Endothelial cell of umbilical vein (primary cell): ENCODE measurements around the gene BMP8A. TPM values are rescaled to one million over a fixed set of nuclear protein-coding genes. Genes with fewer than 3 reads are reported as not detected.
A peak's percentile ranks its signal among the peaks of the same experiment; 100 is the strongest.
"Not testable (repeated sequence)": the region's sequence is repeated elsewhere in the genome, so short reads cannot be mapped to it uniquely, and the experiment has no call there.

ENCODE experiments used
- BruUV-seq: library from RNA; stranded (reverse); fragments of 400-500 nt; replicated peaks from 2 replicates; lab custom pipeline; 2021; lab: Mats Ljungman, UMichigan
- CTCF ChIA-PET: fragments of 300-600, 350-600 bp; sonication (Branson Sonifier 250); formaldehyde crosslinking; loops from one replicate; lab custom pipeline; 2021; ENCODE audit warnings: antibody characterized with exemption, inconsistent platforms; lab: Charles Lee
- POLR2A ChIA-PET: fragments of 300-600, 350-600 bp; sonication (Branson Sonifier 250); formaldehyde crosslinking; loops from one replicate; lab custom pipeline; 2021; ENCODE audit warnings: antibody characterized with exemption, inconsistent platforms; lab: Charles Lee
- DNase-seq: peaks from one replicate; pipeline ENCODE4 v3.0.0-alpha.2; 2011; ENCODE audit warnings: low read depth, low spot score
- FAIRE-seq: peaks from 2 replicates; lab custom pipeline; 2011; peaks lifted over from hg19 to GRCh38; lab: Jason Lieb, UNC
- H2AFZ ChIP-seq: 2 replicates; pipeline ENCODE4 v1.6.0; 2012; ENCODE audit warnings: low read depth, low read length, control low read depth, inconsistent platforms
- H3K27ac ChIP-seq: 2 replicates; pipeline ENCODE4 v1.5.1; 2011; ENCODE audit warnings: low read depth, mild to moderate bottlenecking, control low read depth, low read length, moderate library complexity; ENCODE audit not compliant: insufficient read depth
- H3K27me3 ChIP-seq, 2 experiments: 2 replicates each; pipeline versions ENCODE4 v1.6.0 to v1.6.1; 2011; ENCODE audit warnings: low read length in 2 of 2, mixed read lengths in 1 of 2; ENCODE audit not compliant: control insufficient read depth in 2 of 2, insufficient read depth in 2 of 2
- H3K36me3 ChIP-seq, 2 experiments: 2 replicates in 1 of 2; 3 replicates in 1 of 2; pipeline ENCODE4 v1.5.1; 2011; ENCODE audit warnings: low read length in 2 of 2, mild to moderate bottlenecking in 1 of 2, moderate library complexity in 1 of 2; ENCODE audit not compliant: control insufficient read depth in 2 of 2, insufficient read depth in 2 of 2; ENCODE audit errors: extremely low read depth in 1 of 2
- H3K4me1 ChIP-seq: 3 replicates; pipeline ENCODE4 v1.5.1; 2011; ENCODE audit warnings: mild to moderate bottlenecking, low read length; ENCODE audit not compliant: control insufficient read depth, insufficient read depth; ENCODE audit errors: extremely low read depth
- H3K4me2 ChIP-seq: 2 replicates; pipeline ENCODE4 v1.6.1; 2011; ENCODE audit warnings: low read length, control low read depth, mixed read lengths; ENCODE audit not compliant: insufficient read depth
- H3K4me3 ChIP-seq, 3 experiments: fragments of 200-600 bp in 1 of 3; sonication (generic), shearing (Covaris generic) in 1 of 3; replicated peaks in 1 of 3; 2 replicates each; pipeline ENCODE4 v1.5.1; 2011 to 2016; ENCODE audit warnings: control low read depth in 3 of 3, low read length in 3 of 3, mild to moderate bottlenecking in 2 of 3, inconsistent platforms in 1 of 3, low read depth in 1 of 3, moderate library complexity in 1 of 3; ENCODE audit not compliant: insufficient read depth in 1 of 3
- H3K79me2 ChIP-seq: 2 replicates; pipeline ENCODE4 v1.6.0; 2012; ENCODE audit warnings: low read length, inconsistent platforms; ENCODE audit not compliant: control insufficient read depth, insufficient read depth
- H3K9ac ChIP-seq: replicated peaks from 2 replicates; pipeline ENCODE3; 2011; ENCODE audit warnings: low read length, control low read depth; ENCODE audit not compliant: insufficient read depth; ENCODE audit errors: extremely low read depth
- H3K9me1 ChIP-seq: replicated peaks from 3 replicates; pipeline ENCODE4 v1.6.0; 2011; ENCODE audit warnings: mild to moderate bottlenecking, low read length; ENCODE audit not compliant: control insufficient read depth, insufficient read depth; ENCODE audit errors: extremely low read depth
- H3K9me3 ChIP-seq: replicated peaks from 2 replicates; pipeline ENCODE4 v1.5.1; 2012; ENCODE audit warnings: low read length, inconsistent platforms; ENCODE audit not compliant: control insufficient read depth, insufficient read depth
- H4K20me1 ChIP-seq: replicated peaks from 2 replicates; pipeline ENCODE3; 2011; ENCODE audit warnings: mild to moderate bottlenecking, low read length; ENCODE audit not compliant: control insufficient read depth, insufficient read depth; ENCODE audit errors: extremely low read depth
- EZH2 ChIP-seq: IDR thresholded peaks from 2 replicates; pipeline ENCODE4 v1.6.1; 2012; ENCODE audit warnings: borderline replicate concordance, low read depth, mild to moderate bottlenecking, moderate library complexity, low read length, inconsistent platforms; ENCODE audit not compliant: severe bottlenecking
- POLR2A ChIP-seq: IDR thresholded peaks from 2 replicates; pipeline ENCODE4 v1.6.1; 2012; ENCODE audit warnings: low read depth, mild to moderate bottlenecking, control low read depth, low read length
- POLR2AphosphoS5 ChIP-seq: IDR thresholded peaks from 2 replicates; pipeline ENCODE4 v1.6.1; 2012; ENCODE audit warnings: low read depth, mild to moderate bottlenecking, control low read depth, low read length, moderate library complexity; ENCODE audit not compliant: insufficient read depth
- dilution Hi-C: fragments of 300-500 bp; cut with MboI; formaldehyde crosslinking; loops from one replicate; pipeline ENCODE4 v1.15.0; 2019; ENCODE audit warnings: low sequenced_read_pairs; ENCODE audit not compliant: extremely low pct_ligation_motif_present
- intact Hi-C: fragments of 100-400 bp; cut with micrococcal nuclease; formaldehyde crosslinking; loops from one replicate; pipeline ENCODE4 v1.10.0; 2022
- polyA plus RNA-seq, 4 experiments: library from polyadenylated mRNA; depleted of rRNA in 3 of 4; stranded (reverse) in 3 of 4; unstranded in 1 of 4; fragments of >200 nt; gene quantifications; 2 replicates each; pipeline versions ENCODE4 v1.2.1 to v1.2.3, GENCODE V29; 2011 to 2012; ENCODE audit warnings: missing spikeins in 1 of 4
- total RNA-seq: library from RNA; stranded (reverse); gene quantifications from 2 replicates; pipeline ENCODE4 v1.2.3, GENCODE V29; 2021

The BMP8A gene
- total and polyA plus RNA-seq, 2 donors (not counting 3 experiments of a cell fraction or from before 2014, with no cell fraction given) = 0.25 to 0.44 TPM

GRCh38 chr1:39490596-39491145 is 765 bp upstream of the BMP8A start:
- FAIRE-seq (no peak), DNase-seq (no peak)
- peaks cover 6% of the 10 kb centered on the region for H3K4me1 ChIP-seq
- TF ChIP-seq POLR2AphosphoS5 = peak; percentile 7
- no peak for TF ChIP-seq POLR2A
- H4K20me1 ChIP-seq = no peaks in the 10 kb centered on the region
- H3K9ac ChIP-seq = no peak overlapping the region
- BruUV-seq = no TSS peak
- H3K36me3 ChIP-seq = peaks cover 4 to 11% of the 10 kb centered on the region in 2 experiments
- no peak overlapping the region for H2AFZ ChIP-seq
- H3K9me3 ChIP-seq = no peaks in the 10 kb centered on the region
- ChIA-PET CTCF (interaction anchor here (1.6 kb wide), 1 partner anchor 49 kb away, joined by 7 read pairs; no protein-coding TSS in a partner anchor), POLR2A (no interaction called here)
- no peaks in the 10 kb centered on the region for H3K79me2 ChIP-seq
- H3K4me2 ChIP-seq = peak overlapping the region; percentile 70
- H3K9me1 ChIP-seq = no peaks in the 10 kb centered on the region
- H3K4me3 ChIP-seq = peak overlapping the region in 2 of 3 experiments; percentile 17 to 50
- H3K27me3 ChIP-seq = peaks cover 7 to 12% of the 10 kb centered on the region in 2 experiments
- H3K27ac ChIP-seq = no peak overlapping the region
- dilution Hi-C loops = no loop called here
- intact Hi-C loops = loop anchor here (2.0 to 5.0 kb wide), 2 partner anchors 48 to 232 kb away; no protein-coding TSS in a partner anchor

DNA sequence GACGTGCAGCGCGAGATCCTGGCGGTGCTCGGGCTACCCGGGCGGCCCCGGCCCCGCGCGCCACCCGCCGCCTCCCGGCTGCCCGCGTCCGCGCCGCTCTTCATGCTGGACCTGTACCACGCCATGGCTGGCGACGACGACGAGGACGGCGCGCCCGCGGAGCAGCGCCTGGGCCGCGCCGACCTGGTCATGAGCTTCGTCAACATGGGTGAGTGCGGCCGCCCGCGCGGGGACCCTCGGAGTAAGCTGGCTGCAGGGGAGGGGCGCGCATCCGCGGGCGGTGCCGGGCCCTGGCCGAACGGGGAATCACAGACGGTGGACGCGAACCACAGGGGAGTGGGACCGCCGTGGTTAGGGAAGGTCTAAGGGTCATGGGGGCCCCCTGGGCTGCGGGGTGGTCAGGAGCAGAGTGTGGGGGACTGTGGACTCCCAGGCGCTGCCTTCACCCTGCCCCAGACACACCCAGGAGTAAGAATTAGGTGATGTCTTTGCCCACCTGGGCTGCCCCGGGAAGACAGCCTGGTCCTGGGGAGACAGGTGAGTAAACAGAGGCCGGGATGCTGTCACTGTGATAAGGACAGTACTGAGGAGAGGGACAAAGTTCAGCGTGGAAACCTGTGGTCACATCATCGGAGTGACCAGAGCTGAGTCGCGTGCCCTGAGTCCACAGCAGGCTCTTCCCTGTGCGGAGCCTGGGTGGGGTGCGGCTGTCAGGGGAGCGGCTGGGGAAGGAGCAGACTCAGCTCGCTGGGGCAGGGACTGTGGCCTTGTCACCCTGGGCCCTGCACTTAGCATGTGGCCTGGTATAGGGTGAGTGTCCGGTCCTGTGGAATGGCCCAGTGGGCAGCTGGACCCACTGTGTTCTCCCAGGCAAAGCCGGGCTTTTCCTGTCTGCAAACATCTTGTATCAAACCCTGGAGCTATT is 944 bp downstream of the BMP8A start:
- H3K36me3 ChIP-seq, H3K27ac ChIP-seq, BruUV-seq, DNase-seq, H3K9me3 ChIP-seq, dilution Hi-C loops, H3K4me1 ChIP-seq, H3K9me1 ChIP-seq, H3K9ac ChIP-seq, H2AFZ ChIP-seq, H3K79me2 ChIP-seq, H3K4me2 ChIP-seq, POLR2A ChIA-PET, FAIRE-seq, H3K4me3 ChIP-seq, H4K20me1 ChIP-seq: not testable (repeated sequence)
- peak; percentile 73 for TF ChIP-seq EZH2
- CTCF ChIA-PET = interaction anchor here (1.2 to 2.5 kb wide), 2 partner anchors 46 to 394 kb away, joined by 3 to 10 read pairs; no protein-coding TSS in a partner anchor
- peaks cover 7 to 12% of the 10 kb centered on the region in 2 experiments for H3K27me3 ChIP-seq
- intact Hi-C loops = loop anchor here (5.0 kb wide), 1 partner anchor 230 kb away; no protein-coding TSS in a partner anchor

GRCh38 chr1:39493043-39493810 is 1.8 kb downstream of the BMP8A start:
- H2AFZ ChIP-seq, H3K9me3 ChIP-seq, BruUV-seq, H3K9ac ChIP-seq, dilution Hi-C loops, H3K27ac ChIP-seq, POLR2A ChIA-PET, DNase-seq, H3K4me3 ChIP-seq, H3K4me1 ChIP-seq, H3K9me1 ChIP-seq, H3K4me2 ChIP-seq, H4K20me1 ChIP-seq, H3K36me3 ChIP-seq, H3K79me2 ChIP-seq: not testable (repeated sequence)
- peaks cover 7 to 12% of the 10 kb centered on the region in 2 experiments for H3K27me3 ChIP-seq
- FAIRE-seq = peak; percentile 47
- CTCF ChIA-PET = interaction anchor here (2.5 kb wide), 1 partner anchor 45 kb away, joined by 10 read pairs; no protein-coding TSS in a partner anchor
- intact Hi-C loops = loop anchor here (5.0 kb wide), 1 partner anchor 229 kb away; no protein-coding TSS in a partner anchor
